H1 (cell line): Measurements from ENCODE around the gene SHISA7. TPM values are rescaled to one million over a fixed set of nuclear protein-coding genes. Genes with fewer than 3 reads are reported as not detected.
"Not testable (repeated sequence)": the region's sequence is repeated elsewhere in the genome, so short reads cannot be mapped to it uniquely, and the experiment has no call there.

ENCODE experiments used
- CTCF ChIA-PET: fragments of 300-600 bp; sonication (Branson Sonifier 250); formaldehyde crosslinking; loops from one replicate; lab custom pipeline; 2021; ENCODE audit not compliant: partially characterized antibody; lab: Charles Lee
- POLR2A ChIA-PET: fragments of 300-600 bp; sonication (Branson Sonifier 250); formaldehyde crosslinking; loops from one replicate; lab custom pipeline; 2021; ENCODE audit warnings: inconsistent platforms; ENCODE audit not compliant: partially characterized antibody; lab: Charles Lee
- DNase-seq, 2 experiments: peaks; one replicate each; pipeline versions ENCODE4 v3.0.0 to v3.0.0-alpha.2; 2010 to 2022; ENCODE audit warnings: low spot score in 2 of 2, low read depth in 1 of 2, mixed read lengths in 1 of 2
- FAIRE-seq: peaks from 2 replicates; lab custom pipeline; 2011; peaks lifted over from hg19 to GRCh38; lab: Jason Lieb, UNC
- H2AFZ ChIP-seq: 2 replicates; pipeline ENCODE4 v1.8.1; 2012; ENCODE audit warnings: low read length, inconsistent platforms
- H2AK5ac ChIP-seq: 2 replicates; pipeline ENCODE4 v1.6.1; 2013; ENCODE audit warnings: low read depth, low read length
- H2BK120ac ChIP-seq: replicated peaks from 2 replicates; pipeline ENCODE3; 2013; ENCODE audit warnings: low read depth, low read length, inconsistent platforms
- H2BK12ac ChIP-seq: 2 replicates; pipeline ENCODE4 v1.6.1; 2013; ENCODE audit warnings: low read depth, low read length
- H2BK15ac ChIP-seq: 2 replicates; pipeline ENCODE4 v1.6.1; 2013; ENCODE audit warnings: low read length
- H2BK20ac ChIP-seq: 2 replicates; pipeline ENCODE4 v1.6.1; 2013; ENCODE audit warnings: low read length
- H2BK5ac ChIP-seq: 2 replicates; pipeline ENCODE4 v1.6.1; 2013; ENCODE audit warnings: low read depth, low read length
- H3K14ac ChIP-seq: 2 replicates; pipeline ENCODE4 v1.6.1; 2013; ENCODE audit warnings: inconsistent platforms; ENCODE audit not compliant: insufficient read length
- H3K18ac ChIP-seq: 2 replicates; pipeline ENCODE4 v1.6.1; 2013; ENCODE audit warnings: low read length; ENCODE audit errors: extremely low read depth
- H3K23ac ChIP-seq: 2 replicates; pipeline ENCODE4 v1.6.1; 2013; ENCODE audit warnings: inconsistent platforms; ENCODE audit not compliant: insufficient read length
- H3K23me2 ChIP-seq: 2 replicates; pipeline ENCODE4 v1.6.1; 2013; ENCODE audit warnings: low read depth, low read length
- H3K27ac ChIP-seq: 2 replicates; pipeline ENCODE4 v1.6.1; 2011; ENCODE audit warnings: low read depth, low read length, inconsistent platforms
- H3K27me3 ChIP-seq, 4 experiments: replicated peaks in 1 of 4; 1 replicate in 1 of 4; 2 replicates in 3 of 4; pipeline versions ENCODE4 v1.6.1 to v1.8.1; 2011 to 2013; ENCODE audit warnings: low read length in 3 of 4, mild to moderate bottlenecking in 3 of 4, inconsistent platforms in 2 of 4, mixed read lengths in 2 of 4, moderate library complexity in 1 of 4; ENCODE audit not compliant: control insufficient read depth in 3 of 4, insufficient read depth in 3 of 4; ENCODE audit errors: extremely low read depth in 1 of 4
- H3K36me3 ChIP-seq, 4 experiments: 2 replicates each; pipeline versions ENCODE4 v1.6.1 to v1.8.1; 2011 to 2013; ENCODE audit warnings: mild to moderate bottlenecking in 4 of 4, low read length in 3 of 4, moderate library complexity in 2 of 4, control low read depth in 1 of 4, inconsistent platforms in 1 of 4; ENCODE audit not compliant: insufficient read depth in 4 of 4, control insufficient read depth in 2 of 4
- H3K4ac ChIP-seq: replicated peaks from 2 replicates; pipeline ENCODE3; 2013; ENCODE audit warnings: low read length, low read depth, mixed read lengths, inconsistent platforms; ENCODE audit not compliant: insufficient read length
- H3K4me1 ChIP-seq, 4 experiments: replicated peaks in 1 of 4; 1 replicate in 1 of 4; 2 replicates in 3 of 4; pipeline versions ENCODE4 v1.6.1 to v1.8.1; 2011 to 2013; ENCODE audit warnings: low read length in 3 of 4, inconsistent platforms in 2 of 4, mixed read lengths in 1 of 4; ENCODE audit not compliant: insufficient read depth in 4 of 4, control insufficient read depth in 3 of 4
- H3K4me2 ChIP-seq, 2 experiments: 2 replicates each; pipeline versions ENCODE4 v1.6.1 to v1.8.1; 2011 to 2013; ENCODE audit warnings: low read depth in 2 of 2, low read length in 2 of 2, control low read depth in 1 of 2, inconsistent platforms in 1 of 2, mild to moderate bottlenecking in 1 of 2; ENCODE audit not compliant: insufficient read depth in 1 of 2
- H3K4me3 ChIP-seq, 4 experiments: fragments of 200-600, 300-600 bp in 1 of 4; sonication (generic), shearing (Covaris generic), sonication (Bioruptor Twin) in 1 of 4; 2 replicates each; pipeline versions ENCODE4 v1.5.1 to v1.8.1; 2011 to 2016; ENCODE audit warnings: low read length in 4 of 4, low read depth in 3 of 4, control low read depth in 2 of 4, inconsistent platforms in 2 of 4, mild to moderate bottlenecking in 2 of 4, mixed read lengths in 1 of 4, moderate library complexity in 1 of 4; ENCODE audit not compliant: insufficient read depth in 2 of 4; ENCODE audit errors: extremely low read depth in 1 of 4
- H3K56ac ChIP-seq: replicated peaks from 2 replicates; pipeline ENCODE3; 2013; ENCODE audit warnings: low read depth, mild to moderate bottlenecking, mixed read lengths, low read length, inconsistent platforms; ENCODE audit not compliant: insufficient read length
- H3K79me1 ChIP-seq: 2 replicates; pipeline ENCODE4 v1.6.1; 2013; ENCODE audit warnings: low read depth, low read length, control low read depth
- H3K79me2 ChIP-seq, 2 experiments: 2 replicates each; pipeline versions ENCODE4 v1.6.1 to v1.8.1; 2012 to 2013; ENCODE audit warnings: low read length in 2 of 2, mild to moderate bottlenecking in 2 of 2, inconsistent platforms in 1 of 2; ENCODE audit not compliant: insufficient read depth in 2 of 2, control insufficient read depth in 1 of 2
- H3K9ac ChIP-seq, 4 experiments: replicated peaks in 1 of 4; 1 replicate in 1 of 4; 2 replicates in 3 of 4; pipeline versions ENCODE4 v1.6.1 to v1.8.1; 2011 to 2013; ENCODE audit warnings: low read depth in 3 of 4, low read length in 3 of 4, control low read depth in 2 of 4, mild to moderate bottlenecking in 2 of 4, moderate library complexity in 2 of 4, inconsistent platforms in 1 of 4; ENCODE audit errors: extremely low read depth in 1 of 4
- H3K9me3 ChIP-seq, 2 experiments: 2 replicates each; pipeline versions ENCODE4 v1.6.1 to v1.8.1; 2012 to 2013; ENCODE audit warnings: mild to moderate bottlenecking in 2 of 2, moderate library complexity in 2 of 2, control low read depth in 1 of 2, inconsistent platforms in 1 of 2, low read depth in 1 of 2, low read length in 1 of 2, mixed read lengths in 1 of 2; ENCODE audit not compliant: insufficient read depth in 2 of 2
- H4K20me1 ChIP-seq, 2 experiments: replicated peaks in 1 of 2; 2 replicates each; pipeline versions ENCODE3 to v1.8.1; 2011 to 2013; ENCODE audit warnings: inconsistent platforms in 2 of 2, low read length in 2 of 2, mild to moderate bottlenecking in 1 of 2; ENCODE audit not compliant: insufficient read depth in 2 of 2, control insufficient read depth in 1 of 2
- H4K5ac ChIP-seq: 2 replicates; pipeline ENCODE4 v1.6.1; 2013; ENCODE audit warnings: low read length, low read depth, mixed read lengths, inconsistent platforms; ENCODE audit not compliant: insufficient read length
- H4K8ac ChIP-seq: 2 replicates; pipeline ENCODE4 v1.8.0; 2013; ENCODE audit warnings: mild to moderate bottlenecking, moderate library complexity, low read length, inconsistent platforms; ENCODE audit not compliant: insufficient read depth; ENCODE audit errors: extremely low read depth
- H4K91ac ChIP-seq: replicated peaks from 2 replicates; pipeline ENCODE3; 2013; ENCODE audit warnings: low read length, mixed read lengths, inconsistent platforms; ENCODE audit not compliant: insufficient read length
- WGBS, 2 experiments: shearing (Covaris generic) in 1 of 2; methylation state at CpG; one replicate each; pipeline versions ENCODE4 v1.1.6 to v1.1.7; 2013 to 2015; ENCODE audit warnings: low lambda C conversion rate in 2 of 2, mixed read lengths in 2 of 2, inconsistent platforms in 1 of 2, low coverage in 1 of 2, missing lambda C conversion rate in 1 of 2; ENCODE audit not compliant: insufficient replicate concordance in 2 of 2, insufficient coverage in 1 of 2, insufficient read length in 1 of 2; ENCODE audit errors: extremely low coverage in 1 of 2, missing lambda C conversion rate in 1 of 2; 5-methylcytosine and 5-hydroxymethylcytosine counted together
- polyA plus RNA-seq, 7 experiments: library from polyadenylated mRNA; depleted of rRNA in 3 of 7; stranded (reverse) in 5 of 7; unstranded in 2 of 7; fragments of >200 nt in 5 of 7; fragments of 200-250 nt in 2 of 7; gene quantifications; 1 replicate in 5 of 7; 2 replicates in 1 of 7; 4 replicates in 1 of 7; pipeline versions ENCODE4 v1.2.1 to v1.2.3, GENCODE V29; 2011 to 2013; ENCODE audit warnings: missing spikeins in 2 of 7, mixed read lengths in 2 of 7
- total RNA-seq: library from RNA; stranded (reverse); fragmentation: NEBNext Ultra II Directional; extraction: Animal tissue kit (Norgen Biotek cat#: 25700); gene quantifications from 2 replicates; pipeline ENCODE4 v1.2.1, GENCODE V29; 2021

SHISA7 gene
- total and polyA plus RNA-seq, 2 of the 8 experiments (the other 6 are each of a cell fraction or from before 2014, with no cell fraction given) = 0.76 to 1.0 TPM

DNA sequence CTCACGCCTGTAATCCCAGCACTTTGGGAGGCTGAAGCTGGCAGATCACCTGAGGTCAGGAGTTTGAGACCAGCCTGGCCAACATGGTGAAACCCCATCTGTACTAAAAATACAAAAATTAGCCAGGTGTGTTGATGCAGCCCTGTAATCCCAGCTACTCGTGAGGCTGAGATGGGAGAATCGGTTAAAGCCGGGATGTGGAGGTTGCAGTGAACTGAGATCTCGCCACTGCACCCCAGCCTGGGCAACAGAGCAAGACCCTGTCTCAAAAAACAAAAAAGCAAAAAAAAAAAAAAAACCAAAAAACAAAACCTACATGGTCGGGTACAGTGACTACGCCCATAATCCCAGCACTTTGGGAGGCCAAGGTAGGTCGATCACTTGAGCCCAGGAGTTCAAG is 33.9 kb downstream of the SHISA7 start:
- Histone ChIP-seq H2BK5ac (peak overlapping the region; percentile 97; the same call in 1 of the 2 replicates), H3K79me2 (peaks cover 12 to 26% of the 10 kb centered on the region in 2 experiments), H3K4me1 (peaks cover 0 to 20% (median 13%) of the 10 kb centered on the region in 4 experiments; a peak in 6 of 7 replicates), H2AK5ac (peak overlapping the region; percentile 95; the same call in 1 of the 2 replicates), H3K23me2 (peaks cover 13% of the 10 kb centered on the region), H3K18ac (0 out of 2 replicates have a peak overlapping the region, but pooled peaks have one; percentile 99), H4K91ac (peak overlapping the region; percentile 100), H3K4me2 (peak overlapping the region in 1 of 2 experiments; percentile 99; a peak in 1 of 4 replicates), H3K79me1 (peaks cover 15% of the 10 kb centered on the region), H4K20me1 (peaks cover 17 to 19% of the 10 kb centered on the region in 2 experiments), H3K36me3 (peaks cover 8 to 26% (median 19%) of the 10 kb centered on the region in 4 experiments)
- not testable (repeated sequence) for H3K9me3 ChIP-seq, H3K56ac ChIP-seq, H2BK20ac ChIP-seq, DNase-seq, H2BK12ac ChIP-seq, H3K14ac ChIP-seq, H2BK15ac ChIP-seq, H4K8ac ChIP-seq, H4K5ac ChIP-seq, H3K23ac ChIP-seq, H3K27ac ChIP-seq, H2AFZ ChIP-seq, H2BK120ac ChIP-seq, FAIRE-seq, H3K27me3 ChIP-seq, H3K4ac ChIP-seq, H3K4me3 ChIP-seq, H3K9ac ChIP-seq
- WGBS, 2 experiments = 95% methylated on average over 8 of the region's 8 CpGs; no CpG with 5 or more reads in 1 of the 2 experiments
- ChIA-PET POLR2A (interaction anchor here (0.7 to 34.6 kb wide), 12 partner anchors 10 to 518 kb away, joined by 3 to 874 read pairs (median 4); partner anchors contain the start of genes HSPBP1, RPL28, TMEM238 and UBE2S), CTCF (interaction anchor here (0.6 to 2.1 kb wide), 4 partner anchors 9 to 95 kb away, joined by 3 to 7 read pairs (median 6); no protein-coding TSS in a partner anchor)
